ENCODE data around the gene FNIP1.
A peak's percentile ranks its signal among the peaks of the same experiment; 100 is the strongest.
"Not testable (repeated sequence)": the region's sequence is repeated elsewhere in the genome, so short reads cannot be mapped to it uniquely, and the experiment has no call there.

FNIP1 gene

GRCh38 chr5:131796793-131797693, at the start of gene FNIP1:
FNIP1 (minus strand) TSS chr5:131797017; CDS start chr5:131796921, 96 bp downstream.
- DNase-seq: peak; percentile 85

GRCh38 chr5:131846536-131846935, 49.7 kb upstream of the FNIP1 start:
- DNase-seq: no peak

GRCh38 chr5:131845828-131846227, 49.0 kb upstream of the FNIP1 start:
- no peak for DNase-seq

GRCh38 chr5:131842971-131843370, 46.2 kb upstream of the FNIP1 start:
- DNase-seq: not testable (repeated sequence)

GRCh38 chr5:131832702-131833101, 35.9 kb upstream of the FNIP1 start:
- DNase-seq: not testable (repeated sequence)

- DNase-seq: no peak
Measured at GRCh38 chr5:131825404-131826013, 28.7 kb upstream of the FNIP1 start.

- no peak for DNase-seq
Measured at GRCh38 chr5:131824631-131825030, 27.8 kb upstream of the FNIP1 start.

GRCh38 chr5:131821221-131821620, 24.4 kb upstream of the FNIP1 start:
- no peak for DNase-seq

GRCh38 chr5:131818001-131818724, 21.3 kb upstream of the FNIP1 start:
- no peak for DNase-seq

GRCh38 chr5:131814990-131815389, 18.2 kb upstream of the FNIP1 start:
- no peak for DNase-seq

GRCh38 chr5:131812371-131813160, 15.7 kb upstream of the FNIP1 start:
- DNase-seq: no peak

- DNase-seq: no peak
Measured at GRCh38 chr5:131810510-131811249, 13.9 kb upstream of the FNIP1 start.

- no peak for DNase-seq
Measured at GRCh38 chr5:131795879-131796792, 681 bp downstream of the FNIP1 start.

GRCh38 chr5:131795228-131795627, 1.6 kb downstream of the FNIP1 start:
- DNase-seq: no peak

- DNase-seq: peak; percentile 33
Measured at GRCh38 chr5:131794586-131794985, 2.2 kb downstream of the FNIP1 start.

GRCh38 chr5:131792896-131793295, 3.9 kb downstream of the FNIP1 start:
- DNase-seq: no peak

GRCh38 chr5:131791866-131792265, 5.0 kb downstream of the FNIP1 start:
- no peak for DNase-seq

- no peak for DNase-seq
Measured at GRCh38 chr5:131790550-131790949, 6.3 kb downstream of the FNIP1 start.

- DNase-seq: no peak
Measured at GRCh38 chr5:131789765-131790164, 7.1 kb downstream of the FNIP1 start.

- no peak for DNase-seq
Measured at GRCh38 chr5:131787736-131788135, 9.1 kb downstream of the FNIP1 start.

All from SIG-M5 (cell line).